Psoas muscle (tissue), 8 donors: ENCODE results near the gene EEF2K. TPM values are rescaled to one million over a fixed set of nuclear protein-coding genes. Genes with fewer than 3 reads are reported as not detected.
A peak's percentile ranks its signal among the peaks of the same experiment; 100 is the strongest.

ENCODE experiments used
- ATAC-seq, 4 donors: fragments of 200-7000 bp; cut with Tn5 transposase; one replicate each; pipeline ENCODE4 v1.9.1; 2020; ENCODE audit warnings: moderate library complexity in 3 of 4, mild to moderate bottlenecking in 2 of 4
- DNase-seq, 2 donors: peaks; one replicate each; pipeline ENCODE4 v3.0.0-alpha.2; 2020
- H3K27ac ChIP-seq: fragments of 200-600 bp; one replicate; pipeline ENCODE4 v1.8.0; 2022
- H3K27me3 ChIP-seq, 3 donors: fragments of 200-600 bp in 1 of 3; one replicate each; pipeline versions ENCODE4 v1.6.1 to v1.8.0; 2013 to 2022; ENCODE audit warnings: low read length in 2 of 3, mild to moderate bottlenecking in 2 of 3, moderate library complexity in 1 of 3; ENCODE audit not compliant: insufficient read depth in 3 of 3
- H3K36me3 ChIP-seq, 2 donors: fragments of 200-600 bp in 1 of 2; one replicate each; pipeline versions ENCODE4 v1.6.1 to v1.8.0; 2013 to 2022; ENCODE audit warnings: low read depth in 1 of 2, mild to moderate bottlenecking in 1 of 2, moderate library complexity in 1 of 2; ENCODE audit not compliant: insufficient read depth in 1 of 2
- H3K4me1 ChIP-seq: fragments of 200-600 bp; one replicate; pipeline ENCODE4 v1.8.0; 2022
- H3K4me3 ChIP-seq: fragments of 200-600 bp; one replicate; pipeline ENCODE4 v1.8.0; 2022; ENCODE audit warnings: mild to moderate bottlenecking
- H3K9me3 ChIP-seq: fragments of 200-600 bp; one replicate; pipeline ENCODE4 v1.8.0; 2022
- CTCF ChIP-seq: fragments of 200-600 bp; IDR thresholded peaks from one replicate; pipeline ENCODE4 v1.8.0; 2022; ENCODE audit warnings: antibody characterized with exemption
- WGBS, 3 donors: extraction: QIAGEN DNeasy Blood & Tissue Kit; methylation state at CpG; one replicate each; pipeline versions ENCODE4 v1.1.6 to v1.1.7; 2013; 5-methylcytosine and 5-hydroxymethylcytosine counted together
- intact Hi-C, 2 donors: fragments of 100-400 bp; cut with DNase I; formaldehyde crosslinking; loops; one replicate each; pipeline versions ENCODE4 v1.11.0 to v1.14.2; 2022
- polyA plus RNA-seq, 3 donors: library from polyadenylated mRNA; stranded (reverse); fragments of 200-250 nt; gene quantifications; one replicate each; pipeline ENCODE4 v1.2.3, GENCODE V29; 2013
- total RNA-seq, 4 donors: library from RNA; stranded (reverse); fragmentation: NEBNext Ultra II Directional in 2 of 4; extraction: Animal tissue kit (Norgen Biotek cat#: 25700) in 2 of 4; gene quantifications; one replicate each; pipeline versions ENCODE4 v1.2.1 to v1.2.4, GENCODE V29; 2021 to 2023
- donor health status: healthy with polysubstance abuse.
- donor health status: DM: no; HTN: no; CAD: no; lungs with moderate emphysema.
- donor health status: Bipolar disorder and iron deficiency.
- donor health status: healthy.
- donor health status: DM: yes; HTN: yes; CAD: no.
- donor health status: DM: no; HTN: no; CAD: no.
- donor health status: DM: no; HTN: no; CAD: no.
- donor health status: DM: yes; HTN: yes; CAD: no.

Gene EEF2K
- total and polyA plus RNA-seq, 7 donors, result 13.0 to 47.0 (median 29.4) TPM

- 91 to 94% (median 91%) methylated on average over 4 of the region's 4 CpGs for WGBS, 3 donors
- intact Hi-C loops, result no loop called here
- DNase-seq, result peak in 1 of 2 donors; percentile 48
These were observed 98.3 kb downstream of the EEF2K start for GRCh38 chr16:22304411-22304810.

GRCh38 chr16:22306788-22307187, 100.7 kb downstream of the EEF2K start:
- H3K27ac ChIP-seq, result no peak overlapping the region
- H3K9me3 ChIP-seq, result no peaks in the 10 kb centered on the region
- no peaks in the 10 kb centered on the region for H3K27me3 ChIP-seq
- no peak overlapping the region for H3K4me3 ChIP-seq
- peaks cover 12 to 100% of the 10 kb centered on the region in 2 donors for H3K36me3 ChIP-seq
- 87 to 93% (median 90%) methylated on average over 9 of the region's 9 CpGs for WGBS, 3 donors
- no peak for TF ChIP-seq CTCF
- DNase-seq, result no peak
- H3K4me1 ChIP-seq, result no peaks in the 10 kb centered on the region
- ATAC-seq, result no peak
- intact Hi-C loops, result no loop called here

More at GRCh38 chr16:22304411-22304810, 98.3 kb downstream of the EEF2K start:
- Histone ChIP-seq H3K9me3 (no peaks in the 10 kb centered on the region), H3K27ac (no peak overlapping the region), H3K36me3 (peaks cover 9 to 77% of the 10 kb centered on the region in 2 donors), H3K4me3 (no peak overlapping the region), H3K4me1 (peaks cover 11% of the 10 kb centered on the region), H3K27me3 (no peaks in the 10 kb centered on the region)
- TF ChIP-seq CTCF, result no peak
- ATAC-seq, result no peak

GRCh38 chr16:22307838-22308237, 101.8 kb downstream of the EEF2K start:
- TF ChIP-seq CTCF, result no peak
- Histone ChIP-seq H3K27me3 (no peaks in the 10 kb centered on the region), H3K36me3 (peaks cover 12 to 100% of the 10 kb centered on the region in 2 donors), H3K4me1 (no peaks in the 10 kb centered on the region), H3K4me3 (no peak overlapping the region), H3K27ac (no peak overlapping the region), H3K9me3 (no peaks in the 10 kb centered on the region)
- no peak for DNase-seq
- intact Hi-C loops, result no loop called here
- WGBS, 3 donors, result 92 to 97% (median 92%) methylated on average over 10 of the region's 10 CpGs
- peak in 1 of 4 donors; percentile 8 for ATAC-seq

- H3K27ac ChIP-seq, result no peak overlapping the region
- WGBS, 3 donors, result 95% methylated on average over 24 of the region's 24 CpGs
These were observed 102.9 kb downstream of the EEF2K start for GRCh38 chr16:22308824-22309520.

More at GRCh38 chr16:22308824-22309520, 102.9 kb downstream of the EEF2K start:
- Histone ChIP-seq H3K4me3 (no peak overlapping the region), H3K27me3 (no peaks in the 10 kb centered on the region), H3K9me3 (no peaks in the 10 kb centered on the region), H3K4me1 (no peaks in the 10 kb centered on the region), H3K36me3 (peaks cover 12 to 100% of the 10 kb centered on the region in 2 donors)
- intact Hi-C loops, result no loop called here
- DNase-seq, result no peak
- no peak for ATAC-seq
- TF ChIP-seq CTCF, result no peak
